Ishikawa (cell line): ENCODE results near the gene MYOZ1.

Source experiments
- CEBPB ChIP-seq: IDR thresholded peaks from 2 replicates; pipeline ENCODE4 v1.6.1; 2012
- CREB1 ChIP-seq: IDR thresholded peaks from 2 replicates; pipeline ENCODE4 v1.6.1; 2012; ENCODE audit warnings: low read depth
- EGR1 ChIP-seq: IDR thresholded peaks from 2 replicates; pipeline ENCODE4 v1.6.1; 2012
- EP300 ChIP-seq: IDR thresholded peaks from 2 replicates; pipeline ENCODE4 v1.6.1; 2012; ENCODE audit warnings: borderline replicate concordance
- FOXM1 ChIP-seq: IDR thresholded peaks from 2 replicates; pipeline ENCODE4 v1.6.1; 2012; ENCODE audit warnings: low read depth, borderline replicate concordance
- MAX ChIP-seq: IDR thresholded peaks from 2 replicates; pipeline ENCODE4 v1.6.1; 2012
- NFIC ChIP-seq: IDR thresholded peaks from 2 replicates; pipeline ENCODE4 v1.6.1; 2012
- RAD21 ChIP-seq: IDR thresholded peaks from 2 replicates; pipeline ENCODE4 v1.6.1; 2012; ENCODE audit warnings: low read depth
- TAF1 ChIP-seq: IDR thresholded peaks from 2 replicates; pipeline ENCODE4 v1.6.1; 2012; ENCODE audit warnings: low read depth, mild to moderate bottlenecking
- TCF12 ChIP-seq: IDR thresholded peaks from 2 replicates; pipeline ENCODE4 v1.6.1; 2012; ENCODE audit warnings: low read depth
- TEAD4 ChIP-seq: IDR thresholded peaks from 2 replicates; pipeline ENCODE4 v1.6.1; 2012
- YY1 ChIP-seq: IDR thresholded peaks from 2 replicates; pipeline ENCODE4 v1.6.1; 2012; ENCODE audit warnings: low read depth
- ZBTB7A ChIP-seq: IDR thresholded peaks from 2 replicates; pipeline ENCODE4 v1.6.1; 2012; ENCODE audit warnings: low read depth
- TF ChIP-seq, protein P1 (sequence below): IDR thresholded peaks from 2 replicates; pipeline ENCODE4 v1.6.1; 2012
- TF ChIP-seq, protein P2 (sequence below): IDR thresholded peaks from 2 replicates; pipeline ENCODE4 v1.6.1; 2012; ENCODE audit warnings: low read depth, mild to moderate bottlenecking

MYOZ1 gene

DNA sequence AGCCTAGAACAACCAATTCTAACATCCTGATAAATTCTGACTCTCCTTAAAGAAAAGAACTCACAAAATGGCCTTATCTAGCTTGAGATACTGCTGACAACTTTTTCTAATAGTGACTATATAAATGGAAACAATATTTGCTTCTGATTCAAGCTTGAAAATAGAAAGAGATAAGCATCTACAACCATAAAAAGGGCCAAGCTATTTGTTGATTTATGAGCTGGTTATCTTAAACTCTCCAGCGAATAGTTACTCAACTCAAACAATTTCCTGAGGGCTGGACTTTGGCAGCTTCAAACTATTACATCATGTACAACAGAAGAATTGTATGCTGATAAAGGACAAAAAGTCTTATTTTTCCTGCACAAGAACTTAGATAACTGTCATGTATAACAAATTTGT, 54.7 kb downstream of the MYOZ1 start:
- TF ChIP-seq YY1: no peak
- TF ChIP-seq TEAD4: no peak
- no peak for TF ChIP-seq ZBTB7A
- TF ChIP-seq, protein P1, sequence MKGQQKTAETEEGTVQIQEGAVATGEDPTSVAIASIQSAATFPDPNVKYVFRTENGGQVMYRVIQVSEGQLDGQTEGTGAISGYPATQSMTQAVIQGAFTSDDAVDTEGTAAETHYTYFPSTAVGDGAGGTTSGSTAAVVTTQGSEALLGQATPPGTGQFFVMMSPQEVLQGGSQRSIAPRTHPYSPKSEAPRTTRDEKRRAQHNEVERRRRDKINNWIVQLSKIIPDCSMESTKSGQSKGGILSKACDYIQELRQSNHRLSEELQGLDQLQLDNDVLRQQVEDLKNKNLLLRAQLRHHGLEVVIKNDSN: no peak
- peak; percentile 44; the same call in 1 of the 2 replicates for TF ChIP-seq FOXM1
- peak; percentile 69 for TF ChIP-seq CEBPB
- TF ChIP-seq NFIC: peak; percentile 34
- TF ChIP-seq TCF12: no peak
- no peak for TF ChIP-seq MAX
- TF ChIP-seq CREB1: no peak
- no peak for TF ChIP-seq TAF1

- TF ChIP-seq MAX (no peak), YY1 (no peak), TCF12 (no peak), RAD21 (no peak)
- TF ChIP-seq, protein P1: no peak
Measured at GRCh38 chr10:73585327-73585726, 55.9 kb downstream of the MYOZ1 start.

- TF ChIP-seq TCF12: no peak
- no peak for TF ChIP-seq CEBPB
- no peak for TF ChIP-seq RAD21
- no peak for TF ChIP-seq CREB1
- no peak for TF ChIP-seq ZBTB7A
- TF ChIP-seq NFIC: no peak
- TF ChIP-seq, protein P2, sequence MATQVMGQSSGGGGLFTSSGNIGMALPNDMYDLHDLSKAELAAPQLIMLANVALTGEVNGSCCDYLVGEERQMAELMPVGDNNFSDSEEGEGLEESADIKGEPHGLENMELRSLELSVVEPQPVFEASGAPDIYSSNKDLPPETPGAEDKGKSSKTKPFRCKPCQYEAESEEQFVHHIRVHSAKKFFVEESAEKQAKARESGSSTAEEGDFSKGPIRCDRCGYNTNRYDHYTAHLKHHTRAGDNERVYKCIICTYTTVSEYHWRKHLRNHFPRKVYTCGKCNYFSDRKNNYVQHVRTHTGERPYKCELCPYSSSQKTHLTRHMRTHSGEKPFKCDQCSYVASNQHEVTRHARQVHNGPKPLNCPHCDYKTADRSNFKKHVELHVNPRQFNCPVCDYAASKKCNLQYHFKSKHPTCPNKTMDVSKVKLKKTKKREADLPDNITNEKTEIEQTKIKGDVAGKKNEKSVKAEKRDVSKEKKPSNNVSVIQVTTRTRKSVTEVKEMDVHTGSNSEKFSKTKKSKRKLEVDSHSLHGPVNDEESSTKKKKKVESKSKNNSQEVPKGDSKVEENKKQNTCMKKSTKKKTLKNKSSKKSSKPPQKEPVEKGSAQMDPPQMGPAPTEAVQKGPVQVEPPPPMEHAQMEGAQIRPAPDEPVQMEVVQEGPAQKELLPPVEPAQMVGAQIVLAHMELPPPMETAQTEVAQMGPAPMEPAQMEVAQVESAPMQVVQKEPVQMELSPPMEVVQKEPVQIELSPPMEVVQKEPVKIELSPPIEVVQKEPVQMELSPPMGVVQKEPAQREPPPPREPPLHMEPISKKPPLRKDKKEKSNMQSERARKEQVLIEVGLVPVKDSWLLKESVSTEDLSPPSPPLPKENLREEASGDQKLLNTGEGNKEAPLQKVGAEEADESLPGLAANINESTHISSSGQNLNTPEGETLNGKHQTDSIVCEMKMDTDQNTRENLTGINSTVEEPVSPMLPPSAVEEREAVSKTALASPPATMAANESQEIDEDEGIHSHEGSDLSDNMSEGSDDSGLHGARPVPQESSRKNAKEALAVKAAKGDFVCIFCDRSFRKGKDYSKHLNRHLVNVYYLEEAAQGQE: no peak
- no peak for TF ChIP-seq TAF1
- no peak for TF ChIP-seq YY1
- TF ChIP-seq, protein P1: no peak
- TF ChIP-seq EGR1: no peak
- no peak for TF ChIP-seq EP300
- no peak for TF ChIP-seq MAX
- TF ChIP-seq FOXM1: no peak
- TF ChIP-seq TEAD4: no peak
Measured at GRCh38 chr10:73584737-73585136, 56.5 kb downstream of the MYOZ1 start.

- TF ChIP-seq YY1 (no peak), EGR1 (no peak), ZBTB7A (no peak), TCF12 (no peak), TEAD4 (no peak), MAX (no peak), TAF1 (no peak), CREB1 (no peak), CEBPB (no peak), EP300 (no peak)
- TF ChIP-seq, protein P2: no peak
- TF ChIP-seq, protein P1: no peak
Measured at GRCh38 chr10:73581918-73582317, 59.4 kb downstream of the MYOZ1 start.
